Measurements from ENCODE around the gene KIF1B.
"Not testable (repeated sequence)": the region's sequence is repeated elsewhere in the genome, so short reads cannot be mapped to it uniquely, and the experiment has no call there.

KIF1B gene

GRCh38 chr1:10389271-10389973, 179.1 kb downstream of the KIF1B start:
- DNase-seq = no peak

- DNase-seq = no peak
These were observed 186.5 kb downstream of the KIF1B start for GRCh38 chr1:10396870-10397269.

GRCh38 chr1:10398278-10398733, 187.9 kb downstream of the KIF1B start:
- DNase-seq = no peak

- DNase-seq = peak; percentile 99
These were observed 188.5 kb downstream of the KIF1B start, which contains the start of gene PGD for GRCh38 chr1:10398734-10399443. Gene PGD (plus strand): TSS chr1:10399064. CDS start chr1:10399118, 54 bp downstream.

GRCh38 chr1:10399444-10399941, 189.1 kb downstream of the KIF1B start:
- peak; percentile 71 for DNase-seq

GRCh38 chr1:10400013-10400412, 189.6 kb downstream of the KIF1B start:
- no peak for DNase-seq

GRCh38 chr1:10401281-10401680, 190.9 kb downstream of the KIF1B start:
- no peak for DNase-seq

- DNase-seq = no peak
These were observed 192.4 kb downstream of the KIF1B start for GRCh38 chr1:10402729-10403274.

- DNase-seq = no peak
These were observed 196.8 kb downstream of the KIF1B start for GRCh38 chr1:10407201-10407600.

GRCh38 chr1:10415211-10415930, 205.0 kb downstream of the KIF1B start:
- no peak for DNase-seq

GRCh38 chr1:10415967-10416366, 205.6 kb downstream of the KIF1B start:
- not testable (repeated sequence) for DNase-seq

- not testable (repeated sequence) for DNase-seq
These were observed 208.4 kb downstream of the KIF1B start for GRCh38 chr1:10418741-10419140.

GRCh38 chr1:10419351-10419750, 209.0 kb downstream of the KIF1B start:
- no peak for DNase-seq

- no peak for DNase-seq
These were observed 211.3 kb downstream of the KIF1B start for GRCh38 chr1:10421637-10422036.

GRCh38 chr1:10424034-10424433, 213.7 kb downstream of the KIF1B start:
- peak; percentile 58 for DNase-seq

GRCh38 chr1:10424651-10425050, 214.3 kb downstream of the KIF1B start:
- no peak for DNase-seq

- peak; percentile 75 for DNase-seq
These were observed 215.6 kb downstream of the KIF1B start for GRCh38 chr1:10425826-10426534.

GRCh38 chr1:10426535-10426848, 216.1 kb downstream of the KIF1B start:
- not testable (repeated sequence) for DNase-seq

GRCh38 chr1:10428984-10429383, 218.6 kb downstream of the KIF1B start:
- no peak for DNase-seq

- DNase-seq = no peak
These were observed 219.5 kb downstream of the KIF1B start for GRCh38 chr1:10429868-10430215.

- DNase-seq = peak; percentile 90
These were observed 220.1 kb downstream of the KIF1B start, which contains the start of gene CENPS for GRCh38 chr1:10430216-10431069. Gene CENPS (plus strand): TSS chr1:10430433. CDS start chr1:10430518, 85 bp downstream.

All from NCI-H82 (cell line).